GM18520 (cell line): ENCODE data around the gene PNPLA1.

ENCODE experiments used
- ATAC-seq: cut with Tn5 transposase; IDR thresholded peaks from one replicate; pipeline ENCODE4 v1.9.1; 2021; ENCODE audit not compliant: unreplicated experiment

PNPLA1 gene, protein sequence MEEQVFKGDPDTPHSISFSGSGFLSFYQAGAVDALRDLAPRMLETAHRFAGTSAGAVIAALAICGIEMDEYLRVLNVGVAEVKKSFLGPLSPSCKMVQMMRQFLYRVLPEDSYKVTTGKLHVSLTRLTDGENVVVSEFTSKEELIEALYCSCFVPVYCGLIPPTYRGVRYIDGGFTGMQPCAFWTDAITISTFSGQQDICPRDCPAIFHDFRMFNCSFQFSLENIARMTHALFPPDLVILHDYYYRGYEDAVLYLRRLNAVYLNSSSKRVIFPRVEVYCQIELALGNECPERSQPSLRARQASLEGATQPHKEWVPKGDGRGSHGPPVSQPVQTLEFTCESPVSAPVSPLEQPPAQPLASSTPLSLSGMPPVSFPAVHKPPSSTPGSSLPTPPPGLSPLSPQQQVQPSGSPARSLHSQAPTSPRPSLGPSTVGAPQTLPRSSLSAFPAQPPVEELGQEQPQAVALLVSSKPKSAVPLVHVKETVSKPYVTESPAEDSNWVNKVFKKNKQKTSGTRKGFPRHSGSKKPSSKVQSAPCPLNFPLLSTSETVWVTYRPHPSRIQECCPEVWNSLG

GRCh38 chr6:36269834-36270705, at the start of gene PNPLA1:
Gene PNPLA1 (plus strand): TSS chr6:36270060. CDS start chr6:36270460, 400 bp downstream.
- no peak for ATAC-seq

DNA sequence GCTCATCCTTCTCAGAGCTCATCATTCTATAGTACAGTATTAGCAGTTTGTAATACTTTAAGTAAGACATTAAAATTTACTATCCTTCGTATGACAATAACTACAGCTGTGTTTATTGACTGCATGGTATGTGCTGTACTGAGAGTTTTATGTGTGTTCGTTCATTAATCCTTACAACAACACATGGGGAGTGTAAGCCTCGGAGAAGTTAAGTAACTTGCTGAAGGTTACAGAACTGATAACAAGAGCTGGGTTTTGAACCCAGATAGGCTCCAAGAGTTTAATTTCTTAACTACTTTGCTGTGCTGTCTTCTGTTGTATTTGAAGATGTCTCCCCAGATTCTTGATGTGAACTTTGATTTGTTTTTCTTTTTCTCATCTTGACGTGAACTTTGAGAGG, 49.6 kb upstream of the PNPLA1 start:
- no peak for ATAC-seq

- no peak for ATAC-seq
Observed at GRCh38 chr6:36221674-36222073, 48.2 kb upstream of the PNPLA1 start.

GRCh38 chr6:36222924-36223323, 46.9 kb upstream of the PNPLA1 start:
- ATAC-seq, result no peak

DNA sequence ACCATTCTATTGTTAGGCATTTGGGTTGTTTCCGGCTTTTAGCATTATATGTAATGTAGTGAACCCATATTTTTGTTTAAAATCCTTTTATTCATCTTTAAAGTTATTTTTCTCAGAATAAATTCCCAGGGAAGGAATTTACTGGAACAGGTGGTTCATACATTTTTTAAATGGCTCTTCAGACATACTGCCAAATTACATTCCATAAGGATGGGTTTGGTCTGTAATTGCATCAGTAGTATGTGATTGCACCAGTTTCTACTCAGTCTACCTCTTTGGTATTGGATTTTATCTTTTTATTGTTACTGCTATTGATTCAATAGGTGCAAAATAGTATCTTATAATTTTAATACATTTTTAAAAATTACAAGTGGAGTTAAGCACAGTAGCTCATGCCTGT, 46.2 kb upstream of the PNPLA1 start:
- no peak for ATAC-seq

DNA sequence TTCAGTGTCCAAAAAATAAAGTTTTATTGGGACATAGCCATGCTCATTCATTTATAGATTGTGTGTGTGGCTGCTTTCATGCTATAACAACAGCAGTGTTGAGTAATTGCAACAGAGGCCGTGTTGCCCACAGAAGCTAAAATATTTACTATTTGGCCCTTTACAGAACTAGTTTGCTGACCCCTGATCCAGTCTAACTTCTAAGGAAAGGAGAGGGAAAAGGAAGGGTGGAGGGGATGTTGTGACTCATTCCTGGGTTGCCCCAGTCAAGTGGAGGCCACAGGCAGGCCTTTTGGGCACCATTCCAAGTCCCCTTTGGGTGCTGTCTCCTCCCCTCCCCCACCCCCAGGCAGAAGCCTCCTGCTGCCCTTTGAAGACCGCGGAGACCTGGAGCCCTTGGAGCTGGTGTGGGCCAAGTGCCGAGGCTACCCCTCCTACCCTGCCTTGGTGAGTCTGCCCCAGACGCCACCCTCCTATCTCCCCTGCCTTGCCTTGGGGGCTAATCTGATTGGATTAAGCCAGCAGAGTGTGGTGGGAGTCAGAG, 44.9 kb upstream of the PNPLA1 start:
- no peak for ATAC-seq

GRCh38 chr6:36226438-36227047, 43.3 kb upstream of the PNPLA1 start:
- ATAC-seq, result no peak

- ATAC-seq, result no peak
Observed at GRCh38 chr6:36227379-36228228, 42.3 kb upstream of the PNPLA1 start.

DNA sequence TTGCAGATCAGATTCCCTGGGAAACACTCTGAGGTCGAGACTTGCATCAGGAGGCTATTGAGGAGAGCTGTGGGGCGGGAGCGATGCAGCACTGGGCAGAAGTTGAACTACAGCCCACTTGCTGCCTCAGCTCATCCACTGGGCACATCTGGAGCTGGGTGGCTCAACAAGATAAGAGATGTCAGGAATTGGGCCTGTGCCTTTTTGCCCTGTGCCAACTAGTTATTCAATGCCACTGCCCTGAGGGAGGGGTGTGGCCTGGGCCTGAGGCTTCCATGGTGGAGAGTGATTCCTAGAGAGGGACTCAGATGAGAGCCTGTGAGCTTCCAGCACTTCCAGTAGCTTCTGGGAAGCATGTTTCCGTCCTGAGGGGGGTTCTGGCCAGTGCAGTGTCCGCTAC, 40.6 kb upstream of the PNPLA1 start:
- no peak for ATAC-seq

DNA sequence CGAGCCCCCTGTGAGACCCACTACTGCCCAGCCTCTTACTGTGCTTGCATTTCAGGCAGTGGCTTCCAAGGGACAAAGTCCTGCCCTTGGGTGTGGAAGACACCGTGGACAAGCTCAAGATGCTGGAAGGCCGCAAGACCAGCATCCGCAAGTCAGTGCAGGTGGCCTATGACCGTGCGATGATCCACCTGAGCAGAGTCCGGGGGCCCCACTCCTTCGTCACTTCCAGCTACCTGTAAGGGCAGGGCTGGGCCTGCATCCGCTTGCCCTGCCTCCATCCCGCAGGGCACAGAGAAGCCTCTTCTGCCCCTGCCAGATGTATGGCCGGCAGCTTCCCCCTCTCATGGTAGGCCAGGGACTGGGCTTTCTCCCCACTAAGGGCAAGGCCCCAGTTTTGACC, 39.5 kb upstream of the PNPLA1 start:
- ATAC-seq, result no peak

GRCh38 chr6:36232172-36232571, 37.7 kb upstream of the PNPLA1 start:
- no peak for ATAC-seq

DNA sequence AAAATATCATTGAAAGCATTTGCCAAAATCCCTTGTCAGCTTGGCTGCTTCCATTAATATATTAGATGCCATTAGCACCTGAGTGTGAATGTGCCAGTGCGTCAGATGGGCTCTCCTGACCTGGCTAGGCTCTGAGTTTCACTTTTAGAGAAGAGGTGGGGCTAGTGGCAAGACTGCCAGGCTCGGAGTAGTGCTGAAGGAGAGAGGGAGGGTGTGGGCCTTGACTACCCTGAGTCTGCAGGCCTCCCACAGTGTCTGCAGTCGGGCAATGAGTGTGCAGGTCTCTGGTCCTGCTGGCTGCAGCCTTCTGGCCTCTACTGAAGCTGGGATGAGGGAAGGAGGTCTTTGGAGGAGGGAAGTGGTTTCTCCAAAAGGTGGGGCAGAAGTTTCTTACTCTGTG, 34.6 kb upstream of the PNPLA1 start:
- ATAC-seq, result no peak

- no peak for ATAC-seq
Observed at GRCh38 chr6:36235862-36236261, 34.0 kb upstream of the PNPLA1 start.

DNA sequence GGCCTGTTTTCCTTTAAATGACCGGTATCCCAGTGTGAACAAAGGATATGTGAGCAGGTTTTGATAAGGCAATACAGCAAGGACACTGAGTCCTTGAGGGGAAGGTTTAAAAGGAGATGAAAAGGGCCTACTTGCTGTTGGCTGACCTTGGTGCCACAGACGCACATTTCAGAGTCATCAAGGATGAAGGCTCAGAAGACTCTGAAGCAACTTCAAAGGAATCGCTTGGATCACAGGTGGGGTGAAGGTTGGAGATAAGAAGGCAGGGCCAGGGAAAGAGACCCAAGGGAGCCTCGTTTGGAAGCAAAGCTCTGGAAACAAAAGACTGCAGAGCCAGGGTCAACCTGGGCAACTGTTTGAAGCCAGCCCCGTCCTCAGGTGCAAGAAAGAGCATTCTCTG, 30.1 kb upstream of the PNPLA1 start:
- no peak for ATAC-seq

DNA sequence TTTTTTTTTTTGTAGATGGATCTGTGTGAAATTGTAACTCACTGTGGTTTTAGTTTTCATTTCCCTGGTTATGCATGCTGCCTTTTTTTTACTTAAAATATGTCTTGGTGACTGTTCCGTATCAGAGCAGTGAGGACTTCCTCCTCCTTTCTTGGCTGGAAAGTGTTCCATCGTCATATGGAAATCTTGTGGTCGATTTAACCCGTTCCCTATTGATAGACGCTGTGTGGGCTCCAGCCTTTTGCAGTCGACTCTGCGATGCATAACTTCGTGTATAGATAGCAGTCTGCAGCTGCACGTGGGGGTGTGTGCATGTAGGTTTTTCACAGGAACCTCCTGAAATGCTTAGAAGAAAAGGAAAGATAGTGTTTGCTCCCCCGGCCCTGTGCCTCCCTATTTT, 28.1 kb upstream of the PNPLA1 start:
- ATAC-seq, result no peak

- no peak for ATAC-seq
Observed at GRCh38 chr6:36242161-36242560, 27.7 kb upstream of the PNPLA1 start.

- no peak for ATAC-seq
Observed at GRCh38 chr6:36242626-36243025, 27.2 kb upstream of the PNPLA1 start.

DNA sequence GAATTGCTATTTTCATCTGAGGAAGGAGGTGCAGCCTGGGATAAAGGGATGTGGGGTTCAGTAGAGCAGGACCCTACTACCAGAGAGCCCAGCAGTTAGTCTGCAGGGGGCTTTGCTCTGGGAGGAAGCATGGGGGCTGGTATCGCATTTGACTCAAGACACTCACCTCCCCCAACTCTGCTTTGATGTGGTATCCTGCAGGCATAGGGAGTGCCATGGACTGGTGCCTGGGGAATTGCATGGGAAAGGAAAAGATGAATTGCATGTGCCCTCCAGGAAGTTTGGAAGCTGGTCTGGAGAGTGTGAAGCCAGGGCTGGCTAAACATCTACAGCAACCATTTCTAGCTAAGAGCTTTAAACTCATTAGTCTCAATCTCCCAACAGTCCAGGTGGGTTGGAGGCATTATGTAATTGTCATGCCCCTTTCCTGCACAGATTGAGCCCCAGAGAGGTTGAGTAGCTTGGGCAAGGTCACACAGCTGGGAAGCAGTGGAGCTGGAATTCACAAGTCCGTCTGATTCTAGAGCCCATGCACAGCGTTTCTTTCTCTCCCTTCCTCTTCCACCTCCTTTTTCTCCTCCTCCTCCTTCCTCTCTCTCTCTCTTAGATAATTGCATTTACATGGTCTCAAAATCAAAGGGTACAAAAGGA, 26.2 kb upstream of the PNPLA1 start:
- no peak for ATAC-seq

DNA sequence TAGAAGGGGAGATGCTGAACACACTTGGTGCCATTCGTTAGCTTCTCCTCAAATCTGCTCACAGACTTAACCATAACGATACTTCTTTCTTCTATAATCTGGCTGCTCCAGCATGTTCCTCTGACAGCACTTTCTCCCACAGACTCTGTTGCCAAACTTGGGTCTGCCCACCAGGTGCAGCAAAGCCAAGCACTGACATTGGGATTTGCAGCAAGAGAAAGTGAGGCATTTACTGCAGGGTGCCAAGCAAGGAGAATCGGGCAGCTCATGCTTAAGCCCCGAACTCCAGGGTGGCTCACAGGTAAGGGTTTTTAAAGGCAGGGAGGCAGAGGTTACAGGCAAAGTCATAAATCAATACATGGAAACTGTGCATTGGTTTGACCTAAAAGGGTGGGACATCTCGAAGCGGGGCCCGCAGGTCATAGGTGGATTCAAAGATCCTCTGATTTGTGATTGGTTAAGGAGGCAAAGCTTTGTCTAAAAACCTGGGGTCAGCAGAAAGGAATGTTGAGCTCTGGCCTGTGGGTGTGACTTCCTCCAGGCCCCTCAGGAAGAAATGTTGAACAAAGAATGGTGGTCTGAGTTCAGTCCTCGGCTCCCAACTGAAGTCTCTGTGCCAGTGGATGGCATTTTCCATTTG, 25.1 kb upstream of the PNPLA1 start:
- ATAC-seq, result no peak
